Ovary (tissue), 9 donors: ENCODE measurements around the gene FOXI3. TPM values are rescaled to one million over a fixed set of nuclear protein-coding genes. Genes with fewer than 3 reads are reported as not detected.

Source experiments
- DNase-seq, 5 donors: peaks; one replicate each; pipeline ENCODE4 v3.0.0-alpha.2; 2019 to 2020
- H3K27ac ChIP-seq, 2 donors: fragments of 200-600 bp; one replicate each; pipeline versions ENCODE4 v1.5.1 to v1.8.0; 2019 to 2022
- H3K27me3 ChIP-seq: fragments of 200-600 bp; one replicate; pipeline ENCODE4 v1.8.0; 2022
- H3K36me3 ChIP-seq: fragments of 200-600 bp; sonication (generic); one replicate; pipeline ENCODE4 v1.5.1; 2019
- H3K4me1 ChIP-seq: one replicate; pipeline ENCODE4 v1.8.1; 2013; ENCODE audit warnings: mild to moderate bottlenecking, moderate library complexity; ENCODE audit not compliant: insufficient read depth
- H3K4me3 ChIP-seq: fragments of 200-600 bp; sonication (generic); one replicate; pipeline ENCODE4 v1.5.1; 2017
- H3K9me3 ChIP-seq, 2 donors: fragments of 200-600 bp in 1 of 2; sonication (generic) in 1 of 2; one replicate each; pipeline versions ENCODE4 v1.5.1 to v1.8.1; 2013 to 2019; ENCODE audit warnings: mild to moderate bottlenecking in 1 of 2, moderate library complexity in 1 of 2
- EP300 ChIP-seq: sonication (generic); formaldehyde crosslinking; IDR thresholded peaks from one replicate; pipeline ENCODE4 v1.6.1; 2017; ENCODE audit warnings: antibody characterized with exemption
- POLR2A ChIP-seq: fragments of 450-650 bp; IDR thresholded peaks from one replicate; pipeline ENCODE4 v1.6.1; 2017; ENCODE audit warnings: antibody characterized with exemption, mild to moderate bottlenecking, moderate library complexity
- WGBS, 3 donors: extraction: QIAGEN DNeasy Blood & Tissue Kit in 1 of 3; methylation state at CpG; one replicate each; pipeline versions ENCODE4 v1.1.5 to v1.1.7; 2013 to 2017; 5-methylcytosine and 5-hydroxymethylcytosine counted together
- intact Hi-C, 4 donors: fragments of 100-400 bp; cut with DNase I; formaldehyde crosslinking; loops; one replicate each; pipeline versions ENCODE4 v1.11.0 to v1.15.1; 2022 to 2023
- polyA plus RNA-seq, 2 donors: library from polyadenylated mRNA; stranded (reverse); fragments of 200-250 nt in 1 of 2; fragments of 350-450 nt in 1 of 2; fragmentation: Illumina TruSeq in 1 of 2; extraction: RNeasy Lipid Tissue Mini Kit (QIAGEN cat#74804) in 1 of 2; gene quantifications; one replicate each; pipeline ENCODE4 v1.2.3, GENCODE V29; 2013 to 2014
- total RNA-seq, 7 donors: library from RNA; depleted of rRNA in 2 of 7; stranded (reverse); fragments of >200 nt in 2 of 7; fragmentation: NEBNext Ultra II Directional in 3 of 7; extraction: Animal tissue kit (Norgen Biotek cat#: 25700) in 3 of 7; gene quantifications; one replicate each; pipeline versions ENCODE4 v1.1.0 to v1.2.4, GENCODE V29; 2016 to 2023
- TF ChIP-seq, protein P1 (sequence below), 3 donors: fragments of 450-650 bp in 2 of 3; fragments of 200-600 bp in 1 of 3; IDR thresholded peaks; one replicate each; pipeline versions ENCODE4 v1.5.1 to v1.8.0; 2016 to 2022; ENCODE audit warnings: antibody characterized with exemption in 3 of 3, mild to moderate bottlenecking in 1 of 3
- donor health status: DM: no; HTN: no; CAD: no; lungs with moderate emphysema.
- donor health status: DM: no; HTN: no; CAD: no.
- donor health status: Bipolar disorder and iron deficiency.
- donor health status: DM: yes; HTN: yes; CAD: no.
- donor health status: DM: no; HTN: no; CAD: no.
- donor health status: DM: yes; HTN: yes; CAD: no.

The FOXI3 gene
- total and polyA plus RNA-seq, 9 donors: not detected

DNA sequence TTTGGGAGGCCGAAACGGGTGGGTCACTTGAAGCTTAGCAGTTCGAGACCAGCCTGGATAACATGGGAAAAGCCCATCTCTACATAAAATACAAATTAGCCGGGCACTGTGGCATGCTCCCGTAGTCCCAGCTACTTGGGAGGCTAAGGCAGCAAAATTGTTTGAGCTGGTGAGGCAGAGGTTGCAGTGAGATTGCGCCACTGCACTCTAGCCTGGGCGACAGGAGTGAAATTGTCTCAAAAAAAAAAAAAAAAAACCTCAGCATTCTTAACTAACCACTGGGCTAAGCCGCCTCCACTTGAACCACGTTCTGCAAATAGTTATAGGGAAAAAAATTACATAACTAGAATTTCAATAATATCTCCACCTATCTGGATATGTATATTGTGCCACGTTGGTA lies 2.3 kb downstream of the FOXI3 start:
- intact Hi-C loops: no loop called here
- no peaks in the 10 kb centered on the region for H3K27me3 ChIP-seq
- TF ChIP-seq EP300 (no peak), POLR2A (no peak)
- TF ChIP-seq, protein P1, sequence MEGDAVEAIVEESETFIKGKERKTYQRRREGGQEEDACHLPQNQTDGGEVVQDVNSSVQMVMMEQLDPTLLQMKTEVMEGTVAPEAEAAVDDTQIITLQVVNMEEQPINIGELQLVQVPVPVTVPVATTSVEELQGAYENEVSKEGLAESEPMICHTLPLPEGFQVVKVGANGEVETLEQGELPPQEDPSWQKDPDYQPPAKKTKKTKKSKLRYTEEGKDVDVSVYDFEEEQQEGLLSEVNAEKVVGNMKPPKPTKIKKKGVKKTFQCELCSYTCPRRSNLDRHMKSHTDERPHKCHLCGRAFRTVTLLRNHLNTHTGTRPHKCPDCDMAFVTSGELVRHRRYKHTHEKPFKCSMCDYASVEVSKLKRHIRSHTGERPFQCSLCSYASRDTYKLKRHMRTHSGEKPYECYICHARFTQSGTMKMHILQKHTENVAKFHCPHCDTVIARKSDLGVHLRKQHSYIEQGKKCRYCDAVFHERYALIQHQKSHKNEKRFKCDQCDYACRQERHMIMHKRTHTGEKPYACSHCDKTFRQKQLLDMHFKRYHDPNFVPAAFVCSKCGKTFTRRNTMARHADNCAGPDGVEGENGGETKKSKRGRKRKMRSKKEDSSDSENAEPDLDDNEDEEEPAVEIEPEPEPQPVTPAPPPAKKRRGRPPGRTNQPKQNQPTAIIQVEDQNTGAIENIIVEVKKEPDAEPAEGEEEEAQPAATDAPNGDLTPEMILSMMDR (IDR thresholded peaks at IDR 0.05): no peak
- H3K4me1 ChIP-seq: no peaks in the 10 kb centered on the region
- H3K27ac ChIP-seq: no peak overlapping the region
- no peak for DNase-seq
- no peak overlapping the region for H3K4me3 ChIP-seq
- WGBS, 3 donors: 80 to 88% (median 81%) methylated on average over 10 of the region's 10 CpGs
- no peaks in the 10 kb centered on the region for H3K9me3 ChIP-seq
- H3K36me3 ChIP-seq: no peaks in the 10 kb centered on the region

DNA sequence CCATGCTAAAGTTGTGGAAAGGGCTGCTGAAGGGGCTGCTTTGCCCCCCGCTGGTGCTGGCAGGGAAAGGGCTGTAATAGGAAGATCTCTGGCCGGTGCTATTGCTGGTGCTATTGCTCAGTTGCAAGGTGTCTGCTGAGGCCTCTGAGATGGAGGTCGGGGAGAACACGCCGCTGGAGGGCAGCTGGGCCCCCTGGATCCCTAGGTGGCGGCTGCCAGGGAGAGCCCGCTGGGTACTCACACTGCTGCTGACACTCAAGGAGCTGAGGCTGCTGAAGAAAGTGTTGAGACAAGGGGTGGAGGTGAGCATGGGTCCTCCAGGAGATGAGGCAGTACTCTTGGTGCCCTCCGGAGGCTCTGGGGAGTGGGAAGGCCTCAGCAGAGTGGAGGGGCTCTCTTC lies 4.2 kb downstream of the FOXI3 start:
- no peak for DNase-seq
- WGBS, 3 donors: 69 to 86% (median 83%) methylated on average over 8 of the region's 8 CpGs
- H3K4me3 ChIP-seq: no peak overlapping the region
- no peaks in the 10 kb centered on the region for H3K36me3 ChIP-seq
- H3K27ac ChIP-seq: no peak overlapping the region
- no peaks in the 10 kb centered on the region for H3K9me3 ChIP-seq
- no peak for TF ChIP-seq EP300
- no peak for TF ChIP-seq POLR2A
- TF ChIP-seq, protein P1 (IDR thresholded peaks at IDR 0.05): no peak
- no peaks in the 10 kb centered on the region for H3K27me3 ChIP-seq
- no peaks in the 10 kb centered on the region for H3K4me1 ChIP-seq
- intact Hi-C loops: no loop called here

DNA sequence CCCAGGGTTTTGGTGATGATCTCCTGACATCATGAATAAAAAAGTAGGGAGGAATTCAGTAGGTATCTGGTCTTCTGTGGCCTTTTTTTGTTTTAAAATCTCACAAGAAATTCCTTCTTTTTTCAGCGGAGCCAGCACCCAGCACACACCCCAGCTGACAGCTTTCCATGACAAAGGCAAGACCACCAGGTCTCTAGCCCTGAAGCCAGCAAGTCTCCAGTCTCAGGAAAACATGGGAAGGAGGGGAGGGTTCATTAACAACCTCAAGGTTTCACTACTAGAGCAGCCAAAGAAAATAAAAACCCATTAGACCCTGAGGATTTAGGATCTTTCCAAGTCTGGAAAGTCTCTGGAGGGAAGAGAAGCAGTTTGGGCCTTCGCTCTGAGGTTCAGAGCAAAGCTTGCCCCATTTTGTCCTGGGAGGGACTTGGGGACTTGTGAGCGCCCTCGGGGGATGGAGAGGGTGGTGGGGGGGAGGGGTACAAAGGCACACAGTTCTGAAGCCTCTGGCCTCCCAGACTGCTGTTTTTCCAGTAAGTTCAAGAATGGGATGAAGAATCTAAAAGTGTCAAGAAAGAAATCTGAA lies 9.0 kb downstream of the FOXI3 start:
- intact Hi-C loops: no loop called here
- no peak for DNase-seq
- H3K9me3 ChIP-seq: no peaks in the 10 kb centered on the region
- 38 to 42% (median 39%) methylated on average over 4 of the region's 4 CpGs for WGBS, 3 donors
- no peak overlapping the region for H3K27ac ChIP-seq
- TF ChIP-seq, protein P1 (IDR thresholded peaks at IDR 0.05): no peak
- TF ChIP-seq POLR2A (no peak), EP300 (no peak)
- no peaks in the 10 kb centered on the region for H3K36me3 ChIP-seq
- H3K4me1 ChIP-seq: no peaks in the 10 kb centered on the region
- no peak overlapping the region for H3K4me3 ChIP-seq
- H3K27me3 ChIP-seq: no peaks in the 10 kb centered on the region

DNA sequence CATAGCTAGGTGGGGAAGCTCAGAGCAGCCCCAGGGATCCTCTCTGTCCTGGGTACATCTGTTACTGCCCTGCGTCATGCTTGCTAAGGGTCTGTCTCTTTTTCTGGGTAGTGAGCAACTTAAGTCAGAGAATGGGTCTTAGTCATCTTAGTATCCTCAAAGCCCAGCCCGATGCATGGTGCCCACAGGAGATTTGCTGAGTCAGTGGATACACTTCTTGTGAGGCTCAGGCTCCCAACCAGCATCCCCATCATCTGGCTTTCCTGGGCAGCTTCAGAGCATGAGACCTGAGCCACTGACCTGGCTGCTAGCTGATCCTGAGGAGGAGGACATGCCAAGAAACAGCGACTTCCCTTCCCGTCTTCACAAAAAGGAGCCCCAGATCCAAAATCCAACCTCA lies 10.0 kb downstream of the FOXI3 start:
- 72 to 76% (median 73%) methylated on average over 4 of the region's 4 CpGs for WGBS, 3 donors
- no peaks in the 10 kb centered on the region for H3K4me1 ChIP-seq
- no peak overlapping the region for H3K27ac ChIP-seq
- no peak for TF ChIP-seq POLR2A
- no peak for TF ChIP-seq EP300
- TF ChIP-seq, protein P1 (IDR thresholded peaks at IDR 0.05): no peak
- intact Hi-C loops: no loop called here
- no peak overlapping the region for H3K4me3 ChIP-seq
- H3K36me3 ChIP-seq: no peaks in the 10 kb centered on the region
- no peaks in the 10 kb centered on the region for H3K9me3 ChIP-seq
- no peak for DNase-seq
- no peaks in the 10 kb centered on the region for H3K27me3 ChIP-seq
